Myocyte (in vitro differentiated cells): ENCODE results near the gene PABPN1. TPM values are rescaled to one million over a fixed set of nuclear protein-coding genes. Genes with fewer than 3 reads are reported as not detected.

Experiments used
- DNase-seq: peaks from one replicate; pipeline ENCODE4 v3.0.0-alpha.2; 2012; ENCODE audit warnings: low read depth
- total RNA-seq: library from RNA; depleted of rRNA; stranded (reverse); fragments of >200 nt; gene quantifications from 2 replicates; pipeline ENCODE4 v1.2.3, GENCODE V29; 2014

PABPN1 gene
- total RNA-seq, 1 donor from 2014 or later = 90.2 TPM

DNA sequence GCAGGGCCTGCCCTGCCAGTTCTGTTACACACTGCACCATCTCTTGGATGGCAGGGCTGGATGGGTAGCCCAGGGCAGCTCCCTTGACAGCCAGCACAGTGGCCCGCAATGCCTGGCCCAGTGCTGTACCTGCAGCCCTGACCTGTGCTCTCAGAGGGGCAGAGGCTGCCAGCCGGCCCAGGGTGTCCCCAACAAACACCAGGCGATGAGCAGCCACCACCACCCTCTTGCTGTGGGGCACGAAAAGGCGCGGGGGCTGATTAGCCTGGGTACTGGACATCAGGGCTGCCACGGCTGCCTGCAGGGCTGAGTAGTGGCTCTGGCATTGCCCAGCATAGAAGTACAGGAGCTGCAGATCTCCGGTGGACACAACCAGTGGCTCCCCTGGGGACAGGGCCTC is 36.0 kb downstream of the PABPN1 start:
- DNase-seq = no peak

DNA sequence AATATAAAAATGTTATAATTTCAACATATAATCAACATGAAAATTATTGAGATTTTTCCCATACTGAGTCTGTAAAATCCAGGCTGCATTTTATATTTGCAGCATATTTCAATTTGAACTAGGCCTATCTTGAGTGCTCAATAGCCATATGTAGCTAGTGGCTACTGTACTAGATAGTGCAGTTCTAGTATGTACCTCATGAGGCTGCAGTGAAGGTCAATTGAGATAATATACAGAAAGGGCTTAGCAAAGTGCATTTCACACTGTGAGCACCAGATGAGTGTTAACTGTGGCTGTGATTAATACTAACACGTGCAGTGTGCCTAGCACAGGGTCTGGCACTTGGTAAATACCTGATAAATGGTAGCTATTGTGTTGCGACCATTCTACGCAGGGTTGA is 36.8 kb downstream of the PABPN1 start:
- no peak for DNase-seq

DNA sequence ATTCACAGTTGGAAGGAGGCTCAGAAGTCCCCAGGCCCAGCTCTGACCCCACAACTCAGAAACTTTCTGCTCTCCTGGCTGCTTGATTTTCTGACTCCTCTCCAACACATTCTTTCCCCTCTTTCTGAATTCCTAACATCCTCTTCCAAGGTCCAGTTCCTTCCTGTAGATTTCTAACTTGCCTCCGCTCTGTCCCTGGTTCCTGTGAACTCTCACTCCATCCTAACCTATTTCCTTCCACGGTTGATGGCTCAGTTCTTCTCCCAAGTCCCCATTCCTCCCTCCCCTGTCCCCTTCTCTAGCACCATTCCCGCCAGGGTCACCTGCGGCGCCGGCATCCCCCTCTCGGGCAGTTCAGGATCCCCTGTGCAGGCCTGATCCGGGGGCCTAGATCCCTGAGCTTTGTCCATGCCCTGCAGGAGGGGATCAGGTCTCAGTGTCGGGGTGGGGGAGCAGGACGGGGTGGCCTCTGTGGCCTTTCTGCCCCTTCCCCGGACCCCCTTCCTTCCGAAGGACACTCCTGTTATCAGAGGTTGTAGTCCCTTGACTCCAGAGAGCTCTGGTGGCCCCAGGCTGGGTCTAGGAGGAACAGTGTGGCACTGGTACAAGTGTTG is 37.4 kb downstream of the PABPN1 start:
- no peak for DNase-seq

DNA sequence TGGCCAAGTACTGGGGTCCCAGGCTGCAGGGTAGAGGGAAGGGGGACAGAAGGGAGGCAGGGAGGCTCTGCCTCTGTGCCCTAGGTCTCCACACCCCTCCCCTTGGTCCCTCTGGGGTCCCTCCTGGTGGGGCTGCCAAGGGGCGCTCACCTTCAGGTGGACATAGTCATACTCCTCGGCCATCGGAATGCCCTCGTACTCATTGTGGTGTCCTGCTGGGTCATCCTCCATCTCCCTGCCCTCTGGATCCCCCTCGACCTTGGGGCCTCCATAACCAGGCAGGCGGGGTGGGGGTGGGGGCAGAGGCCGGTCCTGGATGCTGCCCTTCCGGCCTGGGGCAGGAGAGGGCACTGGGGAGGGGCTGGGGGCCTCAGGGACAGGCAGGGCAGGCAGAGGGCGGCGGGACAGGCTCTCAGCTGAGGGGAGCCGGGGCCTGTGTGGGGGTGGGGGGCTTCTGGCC is 37.9 kb downstream of the PABPN1 start:
- DNase-seq = no peak

DNA sequence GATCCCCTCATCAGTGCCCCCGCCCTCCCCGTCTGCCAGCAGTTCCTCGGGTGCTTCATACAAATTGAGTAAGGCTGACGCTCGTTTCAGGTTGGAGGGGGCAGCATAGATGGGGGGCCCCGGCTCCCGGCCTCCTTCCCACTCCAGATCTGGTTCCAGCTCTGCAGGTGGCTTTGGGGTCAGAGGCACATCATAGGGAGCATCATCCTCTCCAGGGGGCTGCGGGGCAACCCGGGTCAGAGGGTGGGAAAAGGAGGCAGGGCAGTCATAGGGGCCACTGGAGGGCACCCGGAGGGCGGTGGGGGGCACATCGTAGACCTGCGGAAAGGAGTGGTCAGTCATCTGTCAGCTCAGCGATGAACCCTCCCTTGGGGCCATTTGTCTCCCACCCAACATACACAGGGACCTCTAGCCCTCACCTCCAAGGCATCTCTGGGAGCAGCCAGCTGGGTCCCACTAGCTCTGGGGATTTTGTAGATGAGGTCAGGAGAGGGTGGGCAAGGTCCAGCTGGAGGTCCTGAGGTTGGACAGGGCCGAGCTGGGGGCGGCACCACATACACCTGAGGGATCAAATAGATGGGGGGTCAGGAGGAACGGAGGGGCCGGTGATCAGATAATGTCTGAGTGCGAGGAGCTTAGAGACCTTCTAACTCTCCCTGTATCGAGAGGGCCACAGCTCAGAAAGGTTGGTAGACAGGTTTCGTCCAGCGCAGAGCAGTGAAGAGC is 38.6 kb downstream of the PABPN1 start:
- no peak for DNase-seq

DNA sequence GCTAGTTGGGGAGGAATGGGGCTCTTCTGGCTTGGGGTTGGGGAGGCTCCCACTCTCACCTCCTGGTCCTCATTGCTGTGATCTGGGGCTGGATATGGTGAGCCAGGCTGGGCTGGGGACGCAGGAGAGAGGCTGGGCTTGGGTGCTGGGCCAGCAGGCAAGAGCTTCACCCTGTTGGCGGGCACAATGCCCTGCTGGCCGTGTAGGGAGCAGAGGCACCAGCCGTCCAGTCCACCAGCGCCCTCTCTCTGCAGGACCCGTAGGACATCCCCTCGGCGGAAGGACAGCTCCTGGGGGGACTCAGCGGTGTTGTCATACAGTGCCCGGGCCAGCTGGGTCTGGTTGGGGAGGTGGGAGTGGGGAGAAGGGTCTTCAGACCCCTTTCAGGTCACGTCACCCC is 39.2 kb downstream of the PABPN1 start:
- DNase-seq = no peak

DNA sequence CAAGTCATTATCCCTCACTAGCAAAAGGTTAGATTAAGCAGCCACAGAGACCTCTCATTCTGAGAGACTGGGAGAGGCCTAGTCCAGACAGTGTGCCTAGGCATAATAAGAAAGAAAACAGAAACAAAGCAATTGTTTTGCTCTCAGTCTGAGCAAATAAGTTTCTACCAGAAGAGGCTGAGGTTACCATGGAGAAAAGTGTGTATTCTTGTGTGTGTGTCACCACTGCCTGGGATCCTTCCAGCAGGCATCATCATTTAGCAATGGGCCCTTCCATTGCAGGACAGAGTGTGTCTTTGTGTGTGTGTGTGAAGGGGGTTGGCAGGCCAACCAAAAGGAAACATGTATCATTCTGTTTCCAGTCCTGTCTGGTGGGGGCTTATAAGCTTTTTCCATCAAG is 40.1 kb downstream of the PABPN1 start:
- no peak for DNase-seq

DNA sequence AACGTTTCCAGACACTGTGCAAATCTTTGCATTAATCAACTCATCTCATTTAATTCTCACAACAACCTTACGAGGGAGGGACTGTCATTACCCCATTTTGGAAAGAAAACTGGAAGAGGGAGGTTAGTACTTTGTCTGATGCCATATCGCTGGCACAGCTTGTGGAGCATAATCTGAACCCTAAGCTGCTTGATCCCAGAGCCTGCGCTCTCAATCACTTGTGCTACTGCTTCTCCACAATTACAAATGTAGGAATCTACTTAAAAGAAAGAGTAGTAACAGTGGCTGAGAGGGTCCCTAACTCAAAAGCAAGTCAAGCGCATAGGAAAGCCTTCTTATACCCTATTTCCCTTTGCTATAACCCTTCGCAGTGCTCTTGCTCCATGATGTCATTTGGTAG is 40.5 kb downstream of the PABPN1 start:
- no peak for DNase-seq

DNA sequence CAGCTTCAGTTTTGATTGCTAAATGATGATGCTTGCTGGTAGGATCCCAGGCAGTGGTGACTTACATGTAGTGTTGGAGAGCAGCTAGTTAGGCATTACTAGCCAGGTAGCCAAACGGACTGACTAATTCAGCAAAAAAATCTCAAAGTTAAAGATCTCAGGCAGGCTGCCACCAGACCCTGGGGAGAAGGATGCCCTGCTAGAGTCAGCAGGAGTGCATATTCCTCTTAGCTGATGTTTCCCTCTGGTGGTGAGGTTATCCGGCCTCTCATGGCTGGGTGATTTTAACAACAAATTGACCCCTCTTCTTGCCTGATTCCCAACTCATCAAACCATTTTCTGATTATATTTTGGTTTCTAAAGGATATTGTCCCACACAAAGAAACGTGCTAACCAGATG is 40.9 kb downstream of the PABPN1 start:
- no peak for DNase-seq

DNA sequence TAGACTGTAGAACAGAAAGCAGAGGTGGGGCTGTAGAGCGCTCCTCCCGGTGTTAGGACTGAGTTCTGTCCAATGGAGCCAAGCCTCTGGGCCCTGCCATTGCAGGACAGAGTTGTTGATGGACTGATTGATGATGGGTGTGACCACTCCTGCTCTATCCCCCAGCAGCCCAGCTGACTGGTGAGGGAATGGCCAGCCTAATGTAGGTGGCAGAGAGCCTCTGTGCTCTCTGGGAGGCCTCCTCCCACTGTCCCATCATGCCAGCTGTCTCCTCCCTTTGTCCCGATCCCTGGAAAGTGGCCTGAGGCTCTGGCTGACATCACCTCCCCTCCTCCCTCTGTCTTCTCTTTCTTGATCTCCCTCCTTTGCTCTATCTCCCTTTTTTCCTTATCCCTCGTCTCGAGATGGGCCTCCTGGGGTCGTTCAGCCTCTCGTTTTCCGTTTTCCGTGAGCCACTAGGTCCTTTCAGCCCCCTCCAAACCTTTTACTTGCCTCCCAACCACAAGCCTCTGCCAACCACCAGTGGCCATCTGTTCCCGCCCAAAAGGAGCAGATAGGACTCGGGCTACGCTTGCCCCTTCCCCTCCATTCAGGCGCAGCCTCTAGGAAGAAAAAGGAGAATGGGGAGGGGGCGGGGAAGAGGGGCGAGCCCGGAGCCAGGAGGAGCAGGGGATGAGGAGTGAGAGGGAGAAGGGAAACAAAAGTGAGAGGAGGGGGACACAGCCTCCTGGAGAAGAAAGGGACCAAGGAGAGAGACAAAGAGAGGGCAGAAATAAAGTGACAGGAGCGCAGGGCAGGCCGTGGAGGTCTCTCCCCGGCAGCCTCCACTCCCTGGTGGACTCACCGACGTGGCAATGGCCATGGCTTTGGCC is 43.1 kb downstream of the PABPN1 start:
- DNase-seq = no peak

DNA sequence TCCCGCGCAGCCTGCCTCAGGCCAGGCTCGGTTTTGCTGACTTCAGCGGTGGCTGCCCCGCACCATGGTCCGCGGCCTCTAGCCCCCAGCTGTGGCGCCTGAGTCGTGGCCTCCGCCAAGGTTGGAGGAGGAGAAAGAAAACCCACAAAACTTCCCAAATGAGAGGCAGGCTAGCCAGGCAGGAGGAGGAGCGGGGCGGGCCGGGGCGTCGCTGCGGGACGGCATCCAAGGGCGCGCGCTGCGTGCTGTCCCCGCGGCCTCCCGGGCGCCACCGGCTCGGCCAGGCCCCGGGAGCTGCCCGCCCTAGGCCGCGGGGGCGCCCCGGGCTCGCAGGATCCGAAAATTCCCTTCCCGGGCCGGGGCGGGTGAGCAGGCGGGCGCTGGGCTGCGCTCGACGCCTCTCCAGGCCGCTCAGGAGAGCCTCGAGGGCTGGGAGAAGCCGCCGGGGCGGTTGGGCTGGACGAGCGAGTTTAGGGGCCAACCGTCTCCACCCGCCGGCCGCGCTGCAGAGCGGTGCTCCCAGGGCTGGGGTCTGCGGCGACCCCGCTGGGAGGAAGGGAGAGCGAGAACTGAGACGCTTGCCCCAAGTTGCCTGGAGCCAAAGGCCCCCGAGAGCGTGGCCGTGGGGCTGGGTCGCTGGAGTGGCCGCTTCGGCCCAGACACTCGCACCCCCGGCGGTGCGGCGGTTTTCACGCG is 43.9 kb downstream of the PABPN1 start, which contains the start of gene EFS:
Gene EFS, minus strand, starts transcription at position 137 of the 696 bp plus-strand sequence. CDS start 147 bp downstream, outside the sequence.
- DNase-seq = no peak

DNA sequence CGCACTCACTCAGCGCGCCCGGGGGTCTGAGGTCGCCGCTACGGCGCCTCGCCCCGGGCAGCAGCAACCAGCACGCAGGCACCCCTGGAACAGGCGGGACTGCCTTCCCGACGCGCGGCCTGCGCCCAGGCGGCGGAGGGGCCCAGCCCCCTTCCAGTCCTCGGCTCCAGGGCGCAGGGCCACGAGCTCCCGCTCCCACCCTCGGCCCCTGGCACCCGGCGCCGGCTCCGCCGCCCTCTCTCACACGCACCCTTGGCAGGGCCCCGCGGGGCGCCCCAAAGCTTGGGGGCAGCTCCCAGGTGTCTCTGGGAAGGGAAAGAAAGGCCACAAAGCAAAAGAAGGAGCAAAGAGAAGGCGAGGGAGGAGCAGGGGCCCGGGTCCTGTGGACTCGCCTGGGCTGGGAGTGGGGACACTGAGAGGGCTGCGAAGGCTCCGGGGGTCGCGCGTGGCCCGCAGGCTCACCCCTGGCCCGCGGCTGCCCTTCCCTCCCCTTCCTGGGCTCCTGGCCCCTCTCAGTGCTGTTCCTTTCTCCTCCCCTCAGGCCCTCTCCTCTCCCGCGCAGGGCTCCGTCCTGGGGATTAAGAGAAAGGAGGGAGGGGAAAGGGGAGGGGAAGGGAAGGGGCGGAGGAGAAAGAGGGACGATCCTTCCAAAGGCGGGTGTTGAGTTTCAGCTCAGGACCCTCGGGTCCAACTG is 44.6 kb downstream of the PABPN1 start:
- DNase-seq = no peak

DNA sequence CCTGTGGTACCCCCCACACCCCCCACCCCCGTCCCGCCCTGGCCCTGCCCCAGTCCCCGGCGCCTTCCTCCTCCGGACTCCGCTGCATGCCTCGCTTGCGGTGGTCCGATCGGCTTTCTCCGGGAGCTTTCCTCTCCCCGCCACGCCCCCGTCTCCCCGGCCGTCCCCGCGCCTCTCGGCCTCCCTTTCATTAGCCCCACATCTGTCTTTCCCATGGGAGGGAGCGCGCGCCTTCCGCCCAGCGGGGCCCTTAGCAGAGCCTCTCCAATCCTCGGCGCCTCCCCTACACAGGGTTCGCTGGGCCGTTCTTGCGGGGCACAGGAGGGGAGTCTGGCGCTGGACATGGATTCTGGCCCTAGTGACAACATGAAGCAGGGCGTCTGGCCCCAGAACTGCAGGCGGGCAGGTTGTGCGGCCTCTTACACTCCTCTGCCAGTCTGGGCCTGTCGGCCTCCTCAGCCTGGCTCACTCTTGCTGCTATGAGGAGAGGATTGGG is 45.2 kb downstream of the PABPN1 start:
- no peak for DNase-seq

DNA sequence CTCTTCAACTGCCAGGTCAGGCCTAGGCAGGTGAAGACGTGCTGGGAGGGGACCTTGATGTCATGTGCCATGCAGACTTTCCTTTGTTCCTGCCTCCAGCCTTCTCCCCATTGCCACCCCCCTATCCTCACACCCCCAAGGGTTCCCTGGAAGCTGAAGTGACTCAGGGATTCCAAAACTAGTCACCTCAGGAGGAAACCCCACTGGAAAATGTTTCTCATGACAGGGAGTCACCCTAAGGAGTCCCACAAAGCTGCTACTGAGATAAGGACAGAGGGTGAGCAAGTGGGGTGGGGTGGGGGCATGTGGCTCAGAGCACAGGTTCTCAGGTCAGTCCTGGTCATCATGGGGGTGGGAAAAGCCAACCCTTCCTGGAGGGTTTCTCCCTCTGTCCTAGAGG is 49.0 kb downstream of the PABPN1 start:
- no peak for DNase-seq

DNA sequence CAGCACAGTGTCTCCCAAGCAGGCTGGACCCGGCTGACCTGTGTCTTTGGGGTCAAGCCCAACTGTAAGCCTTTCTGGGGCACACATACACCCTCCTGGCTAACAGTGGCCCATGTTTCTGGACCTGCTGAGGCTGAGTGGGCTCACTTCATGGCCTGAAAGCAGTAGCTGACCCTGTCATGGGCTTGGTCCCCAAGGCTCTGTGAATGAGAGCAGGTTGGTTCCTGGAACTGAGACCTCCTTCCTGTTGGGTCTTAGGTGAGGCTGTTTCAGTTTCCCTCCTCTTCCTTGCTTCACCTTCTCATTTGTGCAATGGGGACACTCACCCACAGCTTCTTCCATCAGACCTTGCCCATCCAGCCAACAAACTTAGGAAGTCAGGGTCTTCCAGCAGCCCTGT is 50.6 kb downstream of the PABPN1 start:
- DNase-seq = no peak

DNA sequence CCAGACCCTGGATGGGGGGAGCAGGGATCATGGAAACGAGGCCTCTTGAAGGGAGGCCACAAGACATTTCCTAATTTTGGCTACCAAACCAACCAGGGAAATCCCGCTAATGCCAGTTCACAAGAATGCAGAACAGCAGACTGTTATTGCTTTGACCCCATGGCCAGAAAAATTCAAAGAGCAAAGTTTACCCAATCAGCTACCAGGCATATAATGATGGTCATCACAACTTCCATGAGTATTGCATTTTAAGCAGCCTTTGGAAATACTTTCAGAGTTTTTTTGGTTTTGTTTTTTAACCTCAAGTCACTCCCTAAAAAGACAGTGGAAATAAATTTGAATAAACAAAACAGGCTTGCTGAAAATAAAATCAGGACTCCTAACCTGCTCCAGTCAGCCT is 51.3 kb downstream of the PABPN1 start, which contains the start of gene IL25:
Gene IL25, plus strand, starts transcription at position 301 of the 400 bp plus-strand sequence.
- no peak for DNase-seq

DNA sequence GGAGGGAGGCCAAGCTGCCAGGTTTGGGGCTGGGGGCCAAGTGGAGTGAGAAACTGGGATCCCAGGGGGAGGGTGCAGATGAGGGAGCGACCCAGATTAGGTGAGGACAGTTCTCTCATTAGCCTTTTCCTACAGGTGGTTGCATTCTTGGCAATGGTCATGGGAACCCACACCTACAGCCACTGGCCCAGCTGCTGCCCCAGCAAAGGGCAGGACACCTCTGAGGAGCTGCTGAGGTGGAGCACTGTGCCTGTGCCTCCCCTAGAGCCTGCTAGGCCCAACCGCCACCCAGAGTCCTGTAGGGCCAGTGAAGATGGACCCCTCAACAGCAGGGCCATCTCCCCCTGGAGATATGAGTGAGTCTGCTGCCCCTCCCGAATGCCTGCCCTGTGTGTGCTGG is 51.8 kb downstream of the PABPN1 start:
- DNase-seq = no peak
